ENCODE results near the gene DNAAF5.
"Not testable (repeated sequence)": the region's sequence is repeated elsewhere in the genome, so short reads cannot be mapped to it uniquely, and the experiment has no call there.

DNAAF5 gene

GRCh38 chr7:802500-803242 is 76.2 kb downstream of the DNAAF5 start:
- DNase-seq (ENCODE audit: low read depth in 2 of 2, low spot score in 1 of 2) = no peak

- no peak for DNase-seq (ENCODE audit: low read depth in 2 of 2, low spot score in 1 of 2)
Measured at GRCh38 chr7:803243-803635, 76.7 kb downstream of the DNAAF5 start.

GRCh38 chr7:803796-804195 is 77.3 kb downstream of the DNAAF5 start:
- not testable (repeated sequence) for DNase-seq (ENCODE audit: low read depth in 2 of 2, low spot score in 1 of 2)

- no peak for DNase-seq (ENCODE audit: low read depth in 2 of 2, low spot score in 1 of 2)
Measured at GRCh38 chr7:805261-805660, 78.8 kb downstream of the DNAAF5 start.

- no peak for DNase-seq (ENCODE audit: low read depth in 2 of 2, low spot score in 1 of 2)
Measured at GRCh38 chr7:815284-816216, 89.1 kb downstream of the DNAAF5 start.

- DNase-seq (ENCODE audit: low read depth in 2 of 2, low spot score in 1 of 2) = peak; percentile 84 to 93
Measured at GRCh38 chr7:816300-816750, 89.8 kb downstream of the DNAAF5 start.

GRCh38 chr7:816751-817671 is 90.5 kb downstream of the DNAAF5 start:
- no peak for DNase-seq (ENCODE audit: low read depth in 2 of 2, low spot score in 1 of 2)

GRCh38 chr7:818031-818699 is 91.7 kb downstream of the DNAAF5 start:
- DNase-seq (ENCODE audit: low read depth in 2 of 2, low spot score in 1 of 2) = no peak

- no peak for DNase-seq (ENCODE audit: low read depth in 2 of 2, low spot score in 1 of 2)
Measured at GRCh38 chr7:820341-820740, 93.8 kb downstream of the DNAAF5 start.

- DNase-seq (ENCODE audit: low read depth in 2 of 2, low spot score in 1 of 2) = no peak
Measured at GRCh38 chr7:821688-822087, 95.2 kb downstream of the DNAAF5 start.

GRCh38 chr7:822692-823276 is 96.3 kb downstream of the DNAAF5 start:
- no peak for DNase-seq (ENCODE audit: low read depth in 2 of 2, low spot score in 1 of 2)

GRCh38 chr7:823649-824048 is 97.2 kb downstream of the DNAAF5 start:
- DNase-seq (ENCODE audit: low read depth in 2 of 2, low spot score in 1 of 2) = no peak

GRCh38 chr7:824081-824480 is 97.6 kb downstream of the DNAAF5 start:
- no peak for DNase-seq (ENCODE audit: low read depth in 2 of 2, low spot score in 1 of 2)

- no peak for DNase-seq (ENCODE audit: low read depth in 2 of 2, low spot score in 1 of 2)
Measured at GRCh38 chr7:824664-825063, 98.2 kb downstream of the DNAAF5 start.

GRCh38 chr7:825386-825785 is 98.9 kb downstream of the DNAAF5 start:
- no peak for DNase-seq (ENCODE audit: low read depth in 2 of 2, low spot score in 1 of 2)

GRCh38 chr7:826230-826917 is 99.9 kb downstream of the DNAAF5 start:
- no peak for DNase-seq (ENCODE audit: low read depth in 2 of 2, low spot score in 1 of 2)

GRCh38 chr7:828793-829561 is 102.5 kb downstream of the DNAAF5 start:
- DNase-seq (ENCODE audit: low read depth in 2 of 2, low spot score in 1 of 2) = no peak

GRCh38 chr7:830069-830468 is 103.6 kb downstream of the DNAAF5 start:
- no peak for DNase-seq (ENCODE audit: low read depth in 2 of 2, low spot score in 1 of 2)
